GM18526 (cell line): Measurements from ENCODE around the gene ETFDH.
A peak's percentile ranks its signal among the peaks of the same experiment; 100 is the strongest.

Experiments used
- POLR2A ChIP-seq: IDR thresholded peaks from 3 replicates; pipeline ENCODE4 v1.6.1; 2011; ENCODE audit not compliant: insufficient read length; ENCODE audit errors: extremely low read depth

The ETFDH gene

DNA sequence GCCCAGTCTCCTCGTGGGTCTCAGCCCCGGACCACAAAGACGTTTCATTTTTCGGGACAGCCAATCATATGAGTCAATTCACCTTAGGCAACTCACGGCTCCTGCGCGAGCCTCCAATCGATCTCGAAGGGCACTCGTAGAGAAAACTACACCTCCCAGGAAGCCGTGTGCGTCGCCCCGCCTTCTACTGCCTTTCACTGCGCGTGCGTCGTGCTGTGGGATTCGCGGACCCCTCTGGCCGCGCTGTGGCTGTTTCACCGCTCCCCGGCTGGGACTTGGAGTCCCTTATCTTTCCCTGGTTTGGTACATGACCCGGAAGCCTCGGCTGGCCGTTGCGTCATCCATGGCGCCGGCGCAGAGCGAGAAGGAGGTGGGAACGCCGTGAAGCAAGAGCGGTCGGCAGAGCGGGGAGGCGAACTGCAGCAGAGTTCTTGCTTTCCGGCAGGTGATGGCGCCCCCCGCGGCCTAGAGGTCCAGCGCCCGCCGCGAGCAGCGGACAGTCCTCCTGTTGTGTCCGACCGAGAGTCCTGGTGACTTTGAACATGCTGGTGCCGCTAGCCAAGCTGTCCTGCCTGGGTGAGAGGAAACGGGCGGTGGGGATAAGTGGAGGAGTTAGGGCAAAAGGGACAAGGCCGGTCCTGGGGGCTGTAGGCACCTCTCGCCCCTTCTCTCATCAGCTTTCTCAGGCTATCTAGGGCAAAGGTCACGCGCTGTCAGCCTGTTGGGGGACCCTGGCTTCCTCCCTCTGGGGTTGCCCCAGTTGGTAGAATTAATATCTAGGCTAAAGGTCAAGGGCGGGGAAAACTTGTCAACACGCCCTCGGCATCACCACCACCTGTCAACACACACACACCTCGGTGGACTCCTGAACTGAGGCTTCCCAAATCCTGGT lies at the start of gene ETFDH:
ETFDH (plus strand) TSS at position 382 of the 892 bp plus-strand sequence; CDS start at position 543, 161 bp downstream.
- TF ChIP-seq POLR2A: peak; percentile 34

DNA sequence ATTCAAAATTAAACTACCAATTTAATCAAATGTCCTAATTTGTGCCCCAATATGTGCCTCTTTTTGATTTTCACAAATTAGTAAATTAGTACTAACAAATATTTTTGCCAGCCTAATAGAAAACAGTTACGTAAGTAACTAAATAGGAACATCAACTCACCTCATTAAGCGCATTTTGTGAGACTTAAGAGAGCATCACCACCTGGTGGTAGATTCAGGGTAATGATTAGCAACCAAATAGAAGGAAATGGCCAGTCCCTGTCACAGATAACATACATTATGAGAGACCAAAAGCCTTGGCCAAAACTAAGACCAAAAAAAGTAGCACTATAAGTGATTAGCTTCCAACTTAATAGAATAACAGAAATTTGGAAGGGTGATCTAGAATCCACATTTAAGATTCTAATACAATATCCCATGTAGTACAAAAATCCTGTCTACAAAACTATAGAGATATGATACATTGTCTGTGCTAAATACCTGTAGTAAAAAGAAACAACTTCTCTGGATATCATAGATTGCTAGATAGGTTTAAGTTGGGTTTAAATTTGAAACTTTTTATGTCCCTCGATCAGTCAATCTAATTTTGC lies 47.1 kb upstream of the ETFDH start:
- no peak for TF ChIP-seq POLR2A

DNA sequence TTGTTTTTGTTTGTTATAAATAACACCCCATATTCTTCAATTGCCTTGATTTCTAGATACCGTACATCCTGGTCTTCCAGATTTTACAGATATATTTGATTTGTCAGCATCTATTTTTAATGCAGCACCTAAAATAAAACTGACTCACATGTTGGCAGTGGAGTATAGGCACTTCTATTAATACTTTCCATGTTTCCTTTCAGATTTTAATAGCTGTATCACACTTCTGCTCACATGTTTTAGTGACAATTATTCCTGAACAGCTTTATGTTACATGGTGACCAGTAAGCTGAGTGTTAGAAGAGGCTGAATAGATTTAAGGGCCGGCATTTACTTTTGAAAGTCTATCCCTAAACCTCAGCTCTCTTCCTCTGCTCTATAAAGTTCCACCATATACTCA lies 46.6 kb upstream of the ETFDH start:
- TF ChIP-seq POLR2A: no peak

DNA sequence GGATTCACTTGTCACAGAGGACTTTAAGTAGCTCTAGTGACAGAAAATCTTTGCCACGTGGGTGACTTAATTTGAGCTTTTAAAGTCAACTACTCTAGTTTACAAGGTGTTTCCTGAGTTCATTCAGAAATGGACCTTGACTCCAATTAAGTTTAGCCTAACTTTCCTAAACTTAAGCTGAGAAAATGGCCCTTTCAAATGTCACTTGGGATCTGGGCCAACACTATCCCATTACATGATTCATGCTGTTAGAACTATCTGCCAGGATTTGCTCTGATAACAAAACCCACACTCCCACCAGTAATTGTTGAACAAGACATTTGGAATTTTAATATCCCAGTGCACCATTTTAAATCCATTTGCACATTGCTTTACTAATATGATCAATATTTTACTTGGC lies 41.2 kb upstream of the ETFDH start:
- no peak for TF ChIP-seq POLR2A

DNA sequence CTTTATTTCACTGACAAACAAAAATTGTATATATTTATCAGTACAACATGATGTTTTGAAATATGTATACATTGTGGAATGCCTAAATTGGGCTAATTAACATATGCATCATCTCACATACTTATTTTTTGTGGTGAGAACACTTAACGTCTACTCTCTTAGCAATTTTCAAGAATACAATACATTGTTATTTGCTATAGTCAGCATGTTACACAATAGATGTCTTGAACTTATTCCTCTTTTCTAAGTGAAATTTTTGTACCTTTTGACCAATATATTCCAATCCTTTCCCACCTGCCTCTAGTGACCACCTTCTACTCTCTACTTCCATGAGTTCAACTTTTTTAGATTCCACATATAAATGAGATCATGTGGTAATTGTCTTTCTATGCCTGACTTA lies 35.5 kb upstream of the ETFDH start:
- TF ChIP-seq POLR2A: no peak

DNA sequence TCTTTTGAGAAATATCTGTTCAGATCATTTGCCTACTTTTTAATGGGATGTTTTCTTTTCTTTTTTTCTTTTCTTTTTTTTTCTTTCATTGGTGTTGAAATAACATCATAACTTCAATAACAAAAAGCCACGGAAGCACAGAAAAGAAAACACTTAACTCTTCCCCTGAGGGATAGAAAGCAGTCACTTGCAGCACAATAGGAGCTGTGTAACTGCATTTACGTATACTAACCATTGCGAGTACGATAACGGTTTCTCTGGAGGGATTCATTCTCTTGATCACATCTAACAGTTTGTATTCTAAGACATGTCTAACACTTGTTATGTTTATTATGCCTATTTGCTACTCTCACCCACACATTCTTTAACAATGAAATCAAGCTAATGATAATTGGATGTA lies 27.7 kb upstream of the ETFDH start:
- no peak for TF ChIP-seq POLR2A

DNA sequence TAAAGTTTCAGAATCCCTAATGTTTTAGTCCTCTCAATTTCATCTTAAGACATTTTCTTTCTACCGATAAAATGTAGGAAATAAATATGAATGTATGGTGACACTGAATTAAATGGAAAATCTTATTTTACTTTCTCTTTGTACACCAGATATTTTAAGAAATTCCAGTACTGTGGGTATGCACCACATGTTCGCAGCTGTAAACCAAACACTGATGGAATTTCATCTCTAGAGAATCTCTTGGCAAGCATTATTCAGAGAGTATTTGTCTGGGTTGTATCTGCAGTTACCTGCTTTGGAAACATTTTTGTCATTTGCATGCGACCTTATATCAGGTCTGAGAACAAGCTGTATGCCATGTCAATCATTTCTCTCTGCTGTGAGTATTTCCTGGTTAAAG lies 27.3 kb upstream of the ETFDH start:
- TF ChIP-seq POLR2A: no peak

DNA sequence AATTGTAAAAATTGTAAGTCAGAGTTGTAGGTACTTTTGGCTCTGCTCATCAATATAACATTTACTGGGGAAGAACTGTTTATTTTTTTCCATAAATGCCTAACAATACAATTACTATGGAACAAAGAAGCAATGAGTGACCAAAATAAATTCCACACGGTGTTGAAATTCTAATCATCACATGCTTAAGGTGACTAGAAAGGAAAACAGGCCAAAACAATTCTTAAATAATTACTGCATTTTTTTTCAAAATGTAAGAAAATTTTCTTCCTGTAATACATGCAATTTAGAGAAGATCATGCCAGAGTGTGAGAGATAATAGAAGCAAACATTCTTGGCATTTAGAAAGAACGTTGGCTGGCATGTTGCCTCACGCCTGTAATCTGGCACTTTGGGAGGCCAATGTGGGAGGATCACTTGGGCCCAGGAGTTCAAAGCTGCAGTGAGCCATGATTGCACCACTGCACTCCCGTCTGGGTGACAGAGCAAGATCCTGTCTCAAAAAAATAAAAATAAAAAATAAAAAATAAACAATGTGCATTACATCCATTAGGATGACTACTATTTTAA lies 22.9 kb upstream of the ETFDH start:
- no peak for TF ChIP-seq POLR2A

DNA sequence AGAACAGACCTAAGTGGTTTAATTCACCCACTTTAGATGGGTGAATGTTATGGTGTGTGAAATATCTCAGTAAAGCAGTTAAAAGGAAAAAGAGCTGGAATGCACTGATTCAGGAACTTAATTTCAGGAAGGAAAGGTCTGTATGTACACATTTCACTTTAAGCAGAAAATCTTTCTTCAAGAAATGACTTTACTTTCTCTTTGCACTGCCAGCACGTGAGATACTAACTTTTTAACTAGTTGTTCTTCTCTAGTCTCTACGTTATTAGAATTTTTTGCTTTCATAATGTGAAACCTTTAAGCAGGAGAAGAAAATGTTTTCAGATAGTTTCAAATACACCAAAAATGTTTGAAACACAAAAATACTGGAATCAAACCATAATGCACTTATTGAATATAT lies 19.2 kb upstream of the ETFDH start:
- no peak for TF ChIP-seq POLR2A

DNA sequence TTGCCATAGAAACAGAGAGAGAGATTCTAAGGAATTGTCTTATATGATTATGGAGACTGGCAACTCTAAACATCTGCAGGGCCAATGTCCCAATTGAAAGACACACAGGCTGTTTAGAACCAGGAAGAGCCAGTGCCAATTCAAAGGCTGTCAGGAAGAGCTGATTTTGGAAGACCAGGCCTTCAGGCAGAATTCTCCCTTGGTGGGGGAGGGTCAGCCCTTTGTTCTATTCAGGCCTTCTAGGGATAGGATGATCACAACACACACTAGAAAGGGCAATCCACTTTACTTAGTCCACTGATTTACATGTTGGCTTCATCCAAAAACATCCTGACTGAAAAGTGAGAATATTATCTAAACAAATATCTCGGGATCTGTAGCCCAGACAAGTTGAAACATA lies 15.7 kb upstream of the ETFDH start:
- no peak for TF ChIP-seq POLR2A

DNA sequence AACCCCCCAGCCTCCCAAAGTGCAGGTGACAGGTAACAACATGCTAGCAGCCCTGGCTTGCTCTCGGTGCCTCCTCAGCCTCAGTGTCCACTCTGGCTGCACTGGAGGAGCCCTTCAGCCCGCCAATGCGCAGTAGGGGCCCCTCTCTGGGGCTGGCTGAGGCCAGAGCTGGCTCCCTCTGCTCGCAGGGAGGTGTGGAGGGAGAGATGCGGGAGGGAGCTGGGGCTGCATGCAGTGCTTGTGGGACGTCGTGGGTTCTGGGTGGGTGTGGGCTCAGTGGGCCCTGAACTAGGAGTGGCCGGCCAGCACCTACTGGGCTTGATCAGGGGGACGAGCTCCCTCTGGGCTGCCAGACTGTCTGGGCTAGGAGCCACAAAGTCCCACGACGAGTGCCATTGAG lies 14.8 kb upstream of the ETFDH start:
- no peak for TF ChIP-seq POLR2A

DNA sequence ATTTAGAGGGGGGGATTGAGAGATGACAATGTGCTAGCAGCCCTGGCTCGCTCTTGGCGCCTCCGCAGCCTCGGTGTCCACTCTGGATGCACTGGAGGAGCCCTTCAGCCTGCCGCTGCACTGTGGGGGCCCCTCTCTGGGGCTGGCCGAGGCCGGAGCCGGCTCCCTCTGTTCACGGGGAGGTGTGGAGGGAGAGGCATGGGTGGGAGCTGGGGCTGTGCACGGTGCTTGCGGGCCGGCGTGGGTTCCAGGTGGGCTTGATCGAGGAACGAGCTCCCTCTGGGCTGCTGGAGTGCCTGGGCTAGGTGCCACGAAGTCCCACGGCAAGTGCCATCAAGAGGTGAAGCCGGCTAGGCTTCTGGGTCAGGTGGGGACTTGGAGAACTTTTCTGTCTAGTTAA lies 7.3 kb upstream of the ETFDH start:
- no peak for TF ChIP-seq POLR2A

DNA sequence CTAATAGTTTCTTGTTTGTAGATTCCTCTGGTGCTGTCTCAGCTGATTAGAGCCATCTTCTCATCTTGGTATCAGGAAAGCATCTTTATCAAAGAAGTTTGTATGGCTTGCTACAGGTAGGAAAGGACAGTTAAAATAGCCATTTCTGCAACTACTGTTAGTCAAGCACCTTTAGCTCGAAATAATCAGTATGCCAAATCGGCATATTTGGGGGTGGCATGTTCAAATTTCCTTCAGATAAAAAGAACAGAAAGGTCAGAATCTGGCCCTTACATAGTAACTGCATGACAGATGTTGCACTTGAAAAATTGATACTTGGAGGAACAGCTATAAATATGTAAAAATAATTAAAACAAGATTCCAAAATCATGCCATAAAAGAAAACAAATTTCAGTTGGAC lies 5.2 kb upstream of the ETFDH start:
- TF ChIP-seq POLR2A: no peak

DNA sequence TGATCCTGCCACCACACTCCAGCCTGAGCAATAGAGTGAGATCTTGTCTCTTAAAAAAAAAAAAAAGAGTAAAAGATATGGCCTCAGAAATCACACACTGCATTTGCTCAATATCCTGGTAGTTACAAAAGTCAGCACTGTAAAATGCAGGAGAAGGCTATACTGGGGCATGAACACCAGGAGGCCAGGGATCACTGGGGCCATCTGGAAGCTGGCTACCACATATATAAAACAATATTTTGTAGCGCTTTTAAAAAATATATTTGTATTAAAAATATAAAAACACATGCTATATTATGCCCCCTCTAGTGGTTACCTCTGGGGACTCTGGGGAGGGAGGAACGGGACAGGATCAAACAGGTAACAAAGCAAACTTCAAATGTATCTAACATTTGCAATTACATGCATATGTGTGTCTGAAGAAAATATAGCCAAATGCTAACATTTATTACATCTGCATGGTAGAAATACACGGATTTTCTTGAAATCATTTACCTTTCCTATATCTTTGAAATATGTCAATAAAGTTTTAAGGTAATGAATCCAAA lies 4.4 kb upstream of the ETFDH start:
- no peak for TF ChIP-seq POLR2A

DNA sequence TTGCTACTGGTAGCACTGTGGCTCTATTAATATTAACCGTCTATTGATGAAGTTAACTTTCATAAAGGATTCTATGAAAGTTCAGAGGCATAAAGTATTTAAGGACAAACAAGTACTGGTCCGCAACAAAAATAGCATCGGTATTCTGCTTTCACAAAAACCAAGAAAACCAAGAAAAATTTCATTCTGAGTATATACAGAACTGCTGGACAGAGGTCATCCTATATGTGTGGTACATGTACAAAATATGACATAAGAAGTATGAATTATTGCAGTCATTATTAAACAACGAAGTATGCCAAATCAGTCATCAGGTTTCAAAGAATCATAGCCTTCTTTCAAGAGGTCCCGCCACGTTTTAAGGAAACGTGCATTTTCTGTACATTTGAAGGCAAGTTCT lies 2.8 kb upstream of the ETFDH start:
- no peak for TF ChIP-seq POLR2A
